HG02981 (cell line): ENCODE data around the gene IL24.

Experiments
- ATAC-seq: cut with Tn5 transposase; IDR thresholded peaks from one replicate; pipeline ENCODE4 v1.9.1; 2021; ENCODE audit warnings: mild to moderate bottlenecking, moderate library complexity; ENCODE audit not compliant: unreplicated experiment

IL24 gene

DNA sequence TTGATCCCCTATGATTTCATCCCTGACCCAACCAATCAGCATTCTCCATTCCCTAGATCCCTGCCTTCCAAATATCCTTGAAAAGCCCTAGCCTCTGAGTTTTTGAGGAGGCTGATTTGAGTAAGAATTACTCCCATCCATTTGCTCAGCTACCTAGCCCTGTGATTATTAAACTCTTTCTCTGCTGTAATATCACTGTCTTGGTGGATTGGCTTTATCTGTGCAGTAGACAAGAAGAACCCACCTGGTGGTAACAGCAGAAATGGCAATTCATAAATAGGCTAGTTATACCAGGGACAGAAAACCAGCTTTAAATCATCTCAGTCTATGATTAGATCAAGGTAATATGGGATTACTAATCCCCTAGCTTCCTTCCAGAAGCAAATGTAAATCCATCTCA lies 18.8 kb upstream of the IL24 start:
- no peak for ATAC-seq

DNA sequence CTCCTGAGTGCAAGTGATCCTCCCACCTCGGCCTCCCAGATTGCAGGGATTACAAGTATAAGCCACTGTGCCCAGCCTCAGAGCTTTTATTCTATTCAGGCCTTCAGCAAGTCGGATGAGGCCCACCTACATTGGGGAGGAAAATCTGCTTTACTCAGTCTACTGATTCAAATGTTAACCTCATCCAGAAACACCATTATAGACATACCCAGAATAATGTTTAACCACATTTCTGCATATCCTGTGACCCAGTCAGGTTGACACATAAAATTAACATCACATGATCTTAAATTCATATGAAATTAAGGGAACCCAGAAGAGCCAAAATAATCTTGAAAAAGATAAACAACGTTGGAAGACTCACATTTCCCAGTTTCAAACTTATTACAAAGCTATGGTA lies 16.9 kb upstream of the IL24 start:
- no peak for ATAC-seq

DNA sequence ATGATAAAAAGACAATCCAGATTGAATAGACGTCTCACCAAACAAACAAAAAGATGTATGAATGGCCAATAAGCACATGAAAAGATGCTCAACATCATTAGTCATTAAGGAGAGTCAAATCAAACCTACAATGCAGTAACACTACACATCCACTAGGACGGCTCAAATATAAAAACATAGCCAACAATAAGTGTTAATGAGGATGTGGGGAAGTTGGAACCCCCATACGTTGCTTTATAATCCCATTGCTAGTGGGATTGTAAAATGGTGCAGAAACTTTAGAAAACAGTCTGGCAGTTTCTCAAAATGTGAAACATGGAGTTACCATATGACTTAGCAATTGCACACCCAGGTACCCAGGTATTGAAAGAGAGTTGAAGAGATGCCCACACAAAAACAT lies 14.7 kb upstream of the IL24 start:
- ATAC-seq = no peak

DNA sequence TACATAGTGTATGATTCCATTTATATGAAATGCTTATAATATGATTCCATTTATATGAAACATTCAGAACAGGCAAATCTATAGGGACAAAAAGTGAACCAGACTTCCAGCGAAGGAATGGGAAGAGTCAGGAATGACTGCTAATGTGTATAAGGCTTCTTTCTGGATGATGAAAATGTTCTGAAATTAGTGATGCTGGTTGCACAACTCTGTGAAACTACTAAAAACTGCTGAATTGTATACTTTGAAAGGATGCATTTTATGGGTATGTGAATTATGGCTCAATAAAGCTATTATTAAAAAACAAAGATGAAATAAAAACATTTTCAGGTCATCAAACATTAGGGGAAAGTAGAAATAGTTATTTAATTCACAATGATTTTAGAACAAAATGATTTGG lies 14.1 kb upstream of the IL24 start:
- ATAC-seq = no peak

DNA sequence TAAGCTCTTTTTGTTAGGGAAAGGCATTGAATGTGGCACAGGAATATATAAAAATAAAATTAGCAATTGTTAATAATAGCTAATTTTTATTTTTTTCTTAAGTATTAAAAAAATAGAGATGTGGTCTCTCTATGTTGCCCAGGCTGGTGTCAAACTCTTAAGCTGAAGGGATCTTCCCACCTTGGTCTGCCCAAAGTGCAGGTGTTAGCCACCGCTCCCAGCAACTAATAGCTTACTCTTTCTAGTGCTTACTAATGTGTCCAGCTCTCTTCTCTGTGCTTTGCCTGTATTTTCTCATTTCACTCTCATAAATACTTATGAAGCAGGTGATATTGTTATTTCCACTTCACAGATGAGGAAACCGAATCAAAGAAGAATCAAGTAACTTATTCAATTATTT lies 13.4 kb upstream of the IL24 start:
- no peak for ATAC-seq

DNA sequence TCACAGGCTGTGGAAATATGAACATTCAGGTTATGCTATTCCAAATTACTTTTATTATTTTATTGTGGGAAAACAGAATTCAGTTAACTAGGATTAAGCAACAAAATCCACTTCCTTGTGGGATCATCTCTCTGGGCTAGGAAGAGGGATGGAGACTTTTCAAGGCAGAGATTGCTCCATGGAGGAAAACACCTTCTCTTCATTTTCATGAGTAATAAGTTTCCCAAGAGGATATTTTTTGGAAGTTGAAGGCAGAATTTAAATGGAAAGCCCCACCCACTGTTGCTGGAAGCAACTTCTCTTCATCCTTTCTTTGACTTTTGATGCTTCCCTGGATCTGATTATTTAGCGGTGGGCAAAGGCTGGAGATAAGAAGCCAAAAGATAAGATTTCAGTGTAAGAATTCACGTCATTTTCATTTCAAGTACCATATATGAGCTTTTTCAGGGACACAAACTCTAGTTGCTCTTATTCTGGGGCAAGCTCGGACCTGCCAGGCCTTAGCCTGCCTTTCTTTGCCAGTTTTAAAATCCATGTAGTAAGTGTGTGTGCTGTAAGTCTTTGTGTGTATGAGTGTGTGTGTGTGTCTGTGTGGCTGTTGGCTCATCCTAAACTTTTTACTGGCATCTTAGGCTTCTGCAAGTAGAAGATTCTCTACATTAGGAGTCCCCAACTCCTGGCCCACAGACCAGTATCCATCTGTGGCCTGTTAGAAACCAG lies 11.7 kb upstream of the IL24 start:
- no peak for ATAC-seq

DNA sequence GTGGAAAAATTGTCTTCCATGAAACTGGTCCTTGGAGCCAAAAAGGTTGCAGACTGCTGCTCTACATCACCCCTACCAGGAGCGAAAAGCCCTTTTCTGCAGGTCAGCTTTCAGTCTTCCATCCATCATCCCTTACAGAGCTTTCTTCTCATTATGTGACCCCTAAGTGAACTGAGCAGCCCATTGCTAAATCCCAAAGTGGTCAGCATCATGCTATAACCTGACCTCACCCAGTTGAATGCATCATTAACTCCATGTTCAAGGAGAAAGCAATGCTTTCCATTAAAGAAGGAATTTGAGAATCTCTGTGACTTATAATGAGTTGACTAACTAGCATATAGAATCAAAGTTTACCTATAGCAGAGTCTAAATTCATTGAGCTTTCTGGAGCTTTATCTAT lies 10.4 kb upstream of the IL24 start:
- ATAC-seq = no peak

DNA sequence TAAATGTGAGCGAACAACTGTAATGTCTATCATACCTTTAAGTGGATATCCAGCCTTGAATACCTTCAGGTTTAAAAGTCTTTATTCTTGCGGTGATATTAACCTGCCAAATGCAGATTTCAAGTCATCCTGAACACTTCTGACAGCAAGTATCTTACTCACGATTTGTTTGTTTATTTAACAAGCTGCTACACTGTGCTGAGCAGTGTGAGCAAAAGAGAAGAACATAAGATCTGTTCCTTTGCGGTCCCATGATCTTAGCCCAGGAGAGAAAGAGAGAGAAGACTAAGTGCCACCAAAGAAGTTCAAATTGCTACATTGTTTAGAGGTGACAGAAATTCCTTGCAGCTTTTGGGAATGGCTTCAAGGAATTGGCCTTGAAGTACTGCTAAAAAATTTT lies 9.5 kb upstream of the IL24 start:
- ATAC-seq = no peak

DNA sequence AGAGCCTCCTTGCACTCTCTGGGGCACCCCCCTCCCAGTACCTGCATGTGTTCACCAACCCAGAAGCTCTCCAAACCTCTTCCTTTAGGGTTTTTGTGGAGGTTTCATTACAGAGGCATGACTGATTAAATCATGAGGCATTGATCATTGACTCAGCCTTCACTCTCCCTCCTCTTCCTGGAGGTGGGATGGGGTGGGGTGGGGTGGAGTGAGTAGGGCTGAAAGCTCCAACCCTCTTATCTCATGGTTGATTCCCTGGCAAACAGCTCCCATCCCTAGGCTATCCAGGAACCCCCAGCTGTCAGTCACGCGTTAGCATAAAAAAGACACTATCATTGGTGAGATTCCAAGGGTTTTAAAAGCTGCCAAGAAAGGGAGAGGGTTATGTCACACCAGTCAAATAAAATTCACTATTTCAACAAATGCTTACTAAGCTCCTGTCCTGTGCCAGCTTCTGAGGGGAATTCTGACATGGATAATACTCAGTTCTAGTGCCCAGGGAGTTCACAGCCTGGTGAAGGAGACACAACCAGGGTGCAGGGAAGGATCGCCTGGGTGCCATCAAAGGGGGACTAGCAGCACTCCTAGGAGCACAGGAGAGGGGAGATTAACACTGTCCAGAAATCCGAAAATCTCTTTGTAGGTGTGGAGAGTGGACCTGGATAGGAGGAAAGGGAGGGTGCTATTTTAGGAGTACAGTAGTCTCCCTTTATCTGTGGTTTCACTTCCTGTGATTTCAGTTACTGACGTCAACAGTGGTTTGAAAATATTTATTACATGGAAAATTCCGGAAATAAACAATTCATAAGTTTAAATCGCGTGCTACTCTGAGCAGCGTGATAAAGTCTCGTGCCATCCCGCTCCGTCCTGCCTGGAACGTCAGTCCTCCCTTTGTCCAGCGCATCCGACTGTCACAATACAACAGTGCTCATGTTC lies 6.8 kb upstream of the IL24 start:
- ATAC-seq = no peak

DNA sequence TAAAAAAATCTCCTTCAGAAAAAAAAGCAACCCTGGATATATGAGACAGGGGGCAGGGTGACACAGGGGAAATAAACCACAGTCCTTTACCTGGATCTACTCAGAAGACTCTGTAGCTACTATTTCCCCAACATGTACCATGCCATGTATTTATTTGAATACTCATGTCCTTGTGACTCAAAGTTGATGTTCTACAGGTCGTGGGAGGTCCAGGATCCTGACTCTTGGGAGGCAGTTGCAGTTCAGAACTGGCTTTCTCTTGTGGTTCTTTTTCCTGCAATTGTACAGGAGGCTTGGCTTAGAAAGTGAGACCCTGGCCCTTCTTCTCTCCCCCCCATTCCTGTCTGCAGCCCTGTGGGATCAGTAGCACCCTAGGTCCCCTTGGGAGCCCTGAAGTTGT lies 5.8 kb upstream of the IL24 start:
- ATAC-seq = no peak

DNA sequence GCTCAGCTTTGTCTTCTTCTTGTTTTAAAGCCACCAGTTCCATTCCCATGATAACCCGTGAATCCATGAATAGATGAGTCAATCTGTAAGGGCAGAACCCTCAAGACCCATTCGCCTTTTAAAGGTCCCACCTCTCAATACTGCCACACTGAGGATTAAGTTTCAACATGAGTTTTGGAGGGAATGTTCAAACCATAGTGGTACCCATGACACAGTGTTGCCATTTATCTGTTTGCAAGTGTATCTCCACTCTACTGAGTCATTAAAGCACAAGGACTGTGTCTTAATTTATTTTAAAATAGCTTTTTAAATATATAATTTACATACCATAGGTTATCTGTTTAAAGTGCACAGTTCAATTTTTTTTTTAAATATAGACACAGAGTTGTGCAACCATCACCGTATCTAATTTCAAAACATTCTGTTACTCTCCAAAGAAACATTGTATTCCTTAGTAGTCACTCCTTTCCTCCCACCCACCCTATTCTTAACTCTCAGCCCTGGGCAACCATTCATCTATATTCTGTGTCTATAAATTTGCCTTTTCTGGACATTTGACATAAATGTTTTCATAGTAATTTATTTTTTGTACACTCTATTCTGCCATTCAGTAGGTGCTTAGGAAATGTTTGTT lies 4.8 kb upstream of the IL24 start:
- ATAC-seq = no peak

DNA sequence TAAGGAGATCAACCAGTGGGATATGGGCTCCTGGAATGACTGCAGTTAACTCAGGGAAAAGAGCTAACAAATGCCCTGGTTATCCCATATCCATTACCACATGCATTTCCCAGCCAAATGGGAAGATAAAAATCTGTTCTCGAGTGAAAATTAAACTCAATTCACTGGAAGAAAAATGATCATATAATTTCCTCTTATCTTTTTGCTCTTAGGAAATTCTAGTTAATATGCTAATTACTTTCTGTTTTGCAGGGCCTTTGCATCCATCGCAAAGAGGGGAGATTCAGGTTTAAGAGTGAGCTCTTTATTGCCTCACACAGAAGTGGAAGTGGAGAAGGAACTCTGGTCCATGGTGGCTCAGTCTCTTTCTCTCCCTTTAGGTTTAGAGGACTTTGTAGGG lies 3.9 kb upstream of the IL24 start:
- ATAC-seq = no peak

DNA sequence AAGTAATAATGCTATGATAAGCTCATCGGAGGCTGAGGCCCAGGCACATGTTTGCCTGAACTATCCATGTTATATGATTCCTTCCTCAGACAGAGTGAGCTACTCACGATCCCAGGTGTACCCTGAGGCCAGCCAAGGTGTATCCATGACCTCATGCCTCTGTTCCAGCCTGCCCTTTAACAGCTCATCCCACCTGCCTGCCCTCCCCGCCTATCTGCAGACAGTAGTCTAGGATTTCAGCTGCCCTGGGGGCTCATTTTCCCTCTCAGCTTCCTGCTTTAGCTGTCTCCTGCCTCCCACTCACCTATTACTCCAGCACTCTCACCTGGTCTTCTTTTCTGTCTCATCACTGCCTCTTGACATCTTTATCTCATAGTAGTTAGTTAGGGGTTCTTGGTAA lies 1.9 kb upstream of the IL24 start:
- ATAC-seq = no peak

DNA sequence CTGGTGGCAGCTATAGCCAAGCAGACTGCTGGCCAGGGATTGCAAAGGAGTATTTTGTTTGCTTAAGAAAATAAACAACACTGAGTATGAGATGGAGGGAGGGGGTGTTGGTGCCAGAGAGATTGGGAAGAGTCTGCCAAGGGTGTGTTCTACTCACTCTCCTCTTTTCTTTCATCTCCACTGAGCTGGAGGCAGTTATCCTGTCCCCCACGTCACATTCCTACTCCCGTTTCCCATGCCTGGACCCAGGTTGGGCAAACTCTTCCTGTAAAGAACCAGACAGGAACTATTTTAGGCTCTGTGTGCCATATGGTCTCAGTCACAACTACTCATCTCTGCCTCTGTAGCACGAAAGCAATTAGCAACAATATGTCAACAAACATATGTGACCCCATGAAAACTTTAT lies 1.4 kb upstream of the IL24 start:
- no peak for ATAC-seq

DNA sequence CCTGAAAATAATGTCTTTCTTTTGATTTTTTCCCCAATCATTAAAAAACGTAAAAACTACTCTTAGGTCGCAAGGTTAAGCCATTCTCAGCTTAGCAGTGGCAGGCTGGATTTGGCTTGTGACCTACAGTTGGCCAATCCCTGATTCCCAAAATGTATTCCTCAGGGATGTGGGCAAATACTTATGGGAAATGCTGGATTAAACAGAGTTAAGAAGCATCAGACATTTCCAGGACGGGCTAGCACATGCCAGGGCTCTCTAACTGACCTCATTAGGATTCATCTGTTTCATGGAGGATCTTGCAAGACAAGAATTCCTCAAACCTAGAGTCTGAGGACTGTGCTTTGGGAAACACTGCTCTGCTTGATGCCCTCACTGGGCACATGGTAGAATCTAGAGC lies 982 bp upstream of the IL24 start:
- no peak for ATAC-seq

DNA sequence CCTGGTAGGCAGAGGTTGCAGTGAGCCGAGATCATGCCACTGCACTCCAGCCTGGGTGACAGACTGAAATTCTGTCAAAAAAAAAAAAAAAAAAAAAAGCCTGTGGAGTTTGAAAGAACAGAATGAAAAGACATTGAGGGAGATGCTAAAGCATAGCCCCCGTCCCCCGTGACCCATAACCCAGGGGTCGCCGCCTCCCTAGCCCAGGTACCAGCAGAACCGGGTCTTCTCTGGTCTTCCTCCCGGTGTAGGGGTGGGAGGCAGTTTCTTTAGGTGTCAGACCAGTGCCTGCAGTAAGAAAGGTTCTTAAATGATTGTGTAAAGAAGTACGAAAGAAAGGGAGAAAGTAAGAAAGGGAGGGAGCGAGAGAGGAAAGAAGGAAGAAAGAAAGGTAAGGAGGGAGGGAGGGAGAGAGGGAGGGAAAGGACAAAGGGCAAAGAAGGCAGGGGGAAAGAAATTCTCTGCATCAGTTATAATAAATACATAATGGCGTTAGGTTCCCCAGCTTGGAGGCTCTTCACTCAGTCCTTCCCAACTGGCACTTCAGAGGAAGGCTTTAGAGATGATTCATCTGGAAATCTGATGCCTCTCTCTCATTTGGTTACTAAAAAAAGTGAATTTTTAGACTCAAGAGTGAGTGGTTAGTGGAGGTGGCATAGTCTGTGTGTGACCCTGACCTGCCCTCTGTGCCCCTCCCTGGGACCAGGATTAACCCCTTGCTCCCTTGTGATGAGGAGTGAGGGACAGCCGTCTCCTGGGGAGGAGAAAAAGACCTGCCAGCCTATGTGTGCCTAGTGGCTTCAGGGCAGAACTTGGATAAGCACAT lies 1.1 kb downstream of the IL24 start:
- ATAC-seq = no peak

DNA sequence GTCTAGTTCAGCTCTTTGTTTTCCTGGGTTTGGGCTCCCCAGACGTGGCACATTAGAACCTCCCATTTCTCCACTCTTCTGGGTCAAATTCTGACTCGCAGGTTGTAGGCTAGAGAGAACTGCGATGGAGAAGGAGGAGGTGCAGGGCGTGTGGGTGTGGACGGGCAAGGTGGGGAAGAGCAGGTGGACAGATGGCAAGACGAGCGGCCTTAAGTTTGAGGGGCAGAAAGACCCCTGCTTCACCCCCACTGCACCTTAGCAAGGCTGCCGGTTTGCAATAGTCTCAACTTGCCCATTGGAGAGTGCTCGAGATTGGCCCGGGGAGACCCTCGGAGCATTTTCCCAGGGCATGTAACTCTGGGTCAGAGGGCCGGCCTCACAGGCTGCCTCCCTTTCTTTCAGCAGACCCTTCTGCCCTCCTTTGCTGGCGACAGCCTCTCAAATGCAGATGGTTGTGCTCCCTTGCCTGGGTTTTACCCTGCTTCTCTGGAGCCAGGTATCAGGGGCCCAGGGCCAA lies 1.7 kb downstream of the IL24 start:
- no peak for ATAC-seq

DNA sequence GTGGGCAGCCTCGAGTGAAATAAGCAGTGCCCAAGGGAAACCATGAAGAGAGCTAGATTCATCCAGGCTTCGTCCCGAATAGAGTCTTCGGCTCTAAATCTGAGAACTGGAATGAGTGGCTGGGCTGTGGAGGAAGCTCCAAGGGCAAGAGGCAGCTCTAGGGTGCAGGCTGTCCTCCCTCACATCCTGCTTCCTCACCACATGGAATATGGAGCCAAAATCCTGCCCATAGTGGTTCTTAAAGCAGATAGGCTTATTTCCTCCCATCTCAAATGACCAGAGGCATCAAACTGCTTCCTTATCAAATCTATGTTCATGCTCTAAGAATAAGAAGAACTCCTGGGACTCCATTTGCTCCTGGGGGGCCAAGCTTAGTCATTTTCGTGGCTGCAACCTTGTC lies 2.5 kb downstream of the IL24 start:
- no peak for ATAC-seq

DNA sequence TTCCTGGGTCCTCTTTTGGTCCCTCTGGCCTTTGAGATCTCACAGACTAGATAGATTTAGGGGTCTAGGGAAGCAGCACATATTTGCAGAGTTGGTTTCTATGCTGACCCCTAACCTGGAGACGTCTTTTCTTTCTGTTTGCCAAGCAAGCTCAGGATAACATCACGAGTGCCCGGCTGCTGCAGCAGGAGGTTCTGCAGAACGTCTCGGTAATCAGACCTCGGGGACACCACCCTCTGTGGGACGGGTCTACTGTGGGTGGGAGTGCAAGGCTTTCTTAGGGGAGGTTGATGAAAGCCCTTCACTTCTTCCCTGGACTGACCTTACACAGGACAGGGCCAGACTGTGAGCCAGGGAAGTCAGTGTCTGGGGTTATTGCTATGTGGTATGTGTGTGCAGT lies 2.9 kb downstream of the IL24 start:
- ATAC-seq = no peak

DNA sequence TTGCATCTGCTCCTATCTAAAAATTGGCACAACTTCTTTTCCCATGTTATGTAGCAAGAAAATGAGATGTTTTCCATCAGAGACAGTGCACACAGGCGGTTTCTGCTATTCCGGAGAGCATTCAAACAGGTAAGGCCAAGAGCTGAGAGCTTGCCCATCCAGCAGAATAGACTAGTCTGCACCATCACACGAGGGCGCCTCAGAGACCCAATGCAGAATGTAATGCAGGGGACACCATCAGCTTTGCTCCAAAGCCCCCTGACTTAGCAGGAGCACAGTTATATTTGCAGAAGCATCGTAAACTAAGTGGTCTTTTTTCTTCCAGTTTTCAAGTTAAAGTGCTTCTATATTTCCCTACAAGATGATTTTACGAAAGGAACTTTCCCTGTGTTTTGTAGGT lies 4.7 kb downstream of the IL24 start:
- no peak for ATAC-seq

DNA sequence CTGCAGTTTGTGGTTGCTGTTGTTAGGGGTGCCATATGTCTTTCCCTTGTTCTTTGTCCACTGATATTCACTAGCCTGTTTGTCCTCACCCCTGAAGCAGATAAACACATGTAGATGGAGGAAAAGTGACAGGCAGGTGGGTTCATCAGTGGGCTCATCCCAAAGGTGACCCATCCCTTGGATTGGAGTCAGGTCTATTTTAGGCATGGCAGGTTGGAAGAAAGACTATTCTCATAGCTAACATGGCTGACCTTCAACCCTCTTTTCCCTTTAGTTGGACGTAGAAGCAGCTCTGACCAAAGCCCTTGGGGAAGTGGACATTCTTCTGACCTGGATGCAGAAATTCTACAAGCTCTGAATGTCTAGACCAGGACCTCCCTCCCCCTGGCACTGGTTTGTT lies 5.5 kb downstream of the IL24 start:
- no peak for ATAC-seq
